GM21423 (cell line): ENCODE measurements around the gene PRR29.

Experiments
- ATAC-seq: cut with Tn5 transposase; IDR thresholded peaks from one replicate; pipeline ENCODE4 v1.9.1; 2021; ENCODE audit warnings: mild to moderate bottlenecking, moderate library complexity; ENCODE audit not compliant: unreplicated experiment

PRR29 gene

GRCh38 chr17:64038331-64039105, 40.4 kb downstream of the PRR29 start:
- no peak for ATAC-seq

GRCh38 chr17:64039106-64039400, 40.9 kb downstream of the PRR29 start:
- ATAC-seq: no peak

- no peak for ATAC-seq
Observed at GRCh38 chr17:64040206-64040605, 42.1 kb downstream of the PRR29 start.

GRCh38 chr17:64041912-64042311, 43.8 kb downstream of the PRR29 start:
- ATAC-seq: no peak

- no peak for ATAC-seq
Observed at GRCh38 chr17:64042700-64043485, 44.7 kb downstream of the PRR29 start.

GRCh38 chr17:64045176-64045575, 47.0 kb downstream of the PRR29 start:
- no peak for ATAC-seq

GRCh38 chr17:64048805-64049204, 50.7 kb downstream of the PRR29 start:
- no peak for ATAC-seq

GRCh38 chr17:64051153-64051552, 53.0 kb downstream of the PRR29 start:
- no peak for ATAC-seq

- ATAC-seq: no peak
Observed at GRCh38 chr17:64053101-64053500, 55.0 kb downstream of the PRR29 start.
